ENCODE measurements around the gene UBALD1. TPM values are rescaled to one million over a fixed set of nuclear protein-coding genes. Genes with fewer than 3 reads are reported as not detected.

UBALD1 gene
- total RNA-seq (ENCODE audit: low replicate concordance), result 0.97 and 11.9 TPM in 2 replicates

- H3K9me3 Mint-ChIP-seq, result no peaks in the 10 kb centered on the region
- H3K27me3 Mint-ChIP-seq (ENCODE audit: insufficient read depth, low read depth), result peaks cover 7% of the 10 kb centered on the region
- H3K36me3 Mint-ChIP-seq, result no peaks in the 10 kb centered on the region
- H3K27ac Mint-ChIP-seq, result peak within 1 kb of the TSS; percentile 99
- Histone ChIP-seq H3K79me2 (ENCODE audit: low read depth) (peaks cover 31% of the 10 kb centered on the region), H3K27me3 (no peaks in the 10 kb centered on the region), H3F3A (ENCODE audit: low read depth) (peaks cover 33% of the 10 kb centered on the region), H3K9me3 (ENCODE audit: low read depth) (no peaks in the 10 kb centered on the region), H3K9ac (no peak within 1 kb of the TSS), H3K4me3 (peak within 1 kb of the TSS; percentile 76), H4K20me1 (ENCODE audit: low read depth) (peaks cover 33% of the 10 kb centered on the region), H3K4me2 (peak within 1 kb of the TSS; percentile 92), H3K36me3 (no peaks in the 10 kb centered on the region), H3K27ac (peak within 1 kb of the TSS; percentile 30), H3K4me1 (peaks cover 13% of the 10 kb centered on the region), H2AFZ (replicated peaks) (peak within 1 kb of the TSS; percentile 69)
- DNase-seq (ENCODE audit: low spot score), result peak; percentile 92
- H3K4me3 Mint-ChIP-seq, result peak within 1 kb of the TSS; percentile 92
- TF ChIP-seq EZH2phosphoT487 (IDR thresholded peaks at IDR 0.05) (no peak), EZH2 (IDR thresholded peaks at IDR 0.05) (no peak), CTCF (IDR thresholded peaks at IDR 0.05) (no peak)
- peaks cover 15% of the 10 kb centered on the region for H3K4me1 Mint-ChIP-seq
Observed at GRCh38 chr16:4614571-4615383, at the start of gene UBALD1. TSS of gene UBALD1 (minus strand) at chr16:4614888. CDS start at chr16:4614797, 91 bp downstream.

GRCh38 chr16:4663777-4664465 is 49.2 kb upstream of the UBALD1 start:
- Histone ChIP-seq H3K4me3 (no peak overlapping the region), H3F3A (ENCODE audit: low read depth) (no peaks in the 10 kb centered on the region), H3K9me3 (ENCODE audit: low read depth) (no peaks in the 10 kb centered on the region), H4K20me1 (ENCODE audit: low read depth) (peaks cover 4% of the 10 kb centered on the region), H3K27me3 (no peaks in the 10 kb centered on the region), H2AFZ (replicated peaks) (no peak overlapping the region), H3K36me3 (no peaks in the 10 kb centered on the region), H3K4me2 (no peak overlapping the region), H3K4me1 (no peaks in the 10 kb centered on the region), H3K9ac (no peak overlapping the region), H3K79me2 (ENCODE audit: low read depth) (no peaks in the 10 kb centered on the region), H3K27ac (no peak overlapping the region)
- no peak for DNase-seq (ENCODE audit: low spot score)
- no peak overlapping the region for H3K27ac Mint-ChIP-seq
- H3K4me3 Mint-ChIP-seq, result no peak overlapping the region
- peaks cover 10% of the 10 kb centered on the region for H3K36me3 Mint-ChIP-seq
- no peak for TF ChIP-seq EZH2phosphoT487 (IDR thresholded peaks at IDR 0.05)
- no peak for TF ChIP-seq CTCF (IDR thresholded peaks at IDR 0.05)
- no peak for TF ChIP-seq EZH2 (IDR thresholded peaks at IDR 0.05)
- H3K9me3 Mint-ChIP-seq, result no peaks in the 10 kb centered on the region
- H3K27me3 Mint-ChIP-seq (ENCODE audit: insufficient read depth, low read depth), result peaks cover 5% of the 10 kb centered on the region
- H3K4me1 Mint-ChIP-seq, result peaks cover 18% of the 10 kb centered on the region

GRCh38 chr16:4663465-4663776 is 48.7 kb upstream of the UBALD1 start:
- Histone ChIP-seq H3K9ac (no peak overlapping the region), H3K4me3 (no peak overlapping the region), H2AFZ (replicated peaks) (no peak overlapping the region), H4K20me1 (ENCODE audit: low read depth) (peaks cover 4% of the 10 kb centered on the region), H3K27me3 (no peaks in the 10 kb centered on the region), H3K4me1 (no peaks in the 10 kb centered on the region), H3K27ac (no peak overlapping the region), H3K79me2 (ENCODE audit: low read depth) (no peaks in the 10 kb centered on the region), H3K9me3 (ENCODE audit: low read depth) (no peaks in the 10 kb centered on the region), H3K36me3 (no peaks in the 10 kb centered on the region), H3K4me2 (no peak overlapping the region), H3F3A (ENCODE audit: low read depth) (no peaks in the 10 kb centered on the region)
- peaks cover 18% of the 10 kb centered on the region for H3K4me1 Mint-ChIP-seq
- H3K36me3 Mint-ChIP-seq, result peaks cover 10% of the 10 kb centered on the region
- DNase-seq (ENCODE audit: low spot score), result no peak
- no peaks in the 10 kb centered on the region for H3K9me3 Mint-ChIP-seq
- H3K27ac Mint-ChIP-seq, result peak overlapping the region; percentile 34
- peaks cover 5% of the 10 kb centered on the region for H3K27me3 Mint-ChIP-seq (ENCODE audit: insufficient read depth, low read depth)
- no peak overlapping the region for H3K4me3 Mint-ChIP-seq
- TF ChIP-seq EZH2 (IDR thresholded peaks at IDR 0.05) (no peak), EZH2phosphoT487 (IDR thresholded peaks at IDR 0.05) (no peak), CTCF (IDR thresholded peaks at IDR 0.05) (no peak)
